H1 (cell line): ENCODE results near the gene TTC24. TPM values are rescaled to one million over a fixed set of nuclear protein-coding genes. Genes with fewer than 3 reads are reported as not detected.

Source experiments
- CTCF ChIA-PET: fragments of 300-600 bp; sonication (Branson Sonifier 250); formaldehyde crosslinking; loops from one replicate; lab custom pipeline; 2021; ENCODE audit not compliant: partially characterized antibody; lab: Charles Lee
- POLR2A ChIA-PET: fragments of 300-600 bp; sonication (Branson Sonifier 250); formaldehyde crosslinking; loops from one replicate; lab custom pipeline; 2021; ENCODE audit warnings: inconsistent platforms; ENCODE audit not compliant: partially characterized antibody; lab: Charles Lee
- DNase-seq, 2 experiments: peaks; one replicate each; pipeline versions ENCODE4 v3.0.0 to v3.0.0-alpha.2; 2010 to 2022; ENCODE audit warnings: low spot score in 2 of 2, low read depth in 1 of 2, mixed read lengths in 1 of 2
- FAIRE-seq: peaks from 2 replicates; lab custom pipeline; 2011; peaks lifted over from hg19 to GRCh38; lab: Jason Lieb, UNC
- H2AFZ ChIP-seq: 2 replicates; pipeline ENCODE4 v1.8.1; 2012; ENCODE audit warnings: low read length, inconsistent platforms
- H2AK5ac ChIP-seq: 2 replicates; pipeline ENCODE4 v1.6.1; 2013; ENCODE audit warnings: low read depth, low read length
- H2BK120ac ChIP-seq: replicated peaks from 2 replicates; pipeline ENCODE3; 2013; ENCODE audit warnings: low read depth, low read length, inconsistent platforms
- H2BK12ac ChIP-seq: 2 replicates; pipeline ENCODE4 v1.6.1; 2013; ENCODE audit warnings: low read depth, low read length
- H2BK15ac ChIP-seq: 2 replicates; pipeline ENCODE4 v1.6.1; 2013; ENCODE audit warnings: low read length
- H2BK20ac ChIP-seq: 2 replicates; pipeline ENCODE4 v1.6.1; 2013; ENCODE audit warnings: low read length
- H2BK5ac ChIP-seq: 2 replicates; pipeline ENCODE4 v1.6.1; 2013; ENCODE audit warnings: low read depth, low read length
- H3K14ac ChIP-seq: 2 replicates; pipeline ENCODE4 v1.6.1; 2013; ENCODE audit warnings: inconsistent platforms; ENCODE audit not compliant: insufficient read length
- H3K18ac ChIP-seq: 2 replicates; pipeline ENCODE4 v1.6.1; 2013; ENCODE audit warnings: low read length; ENCODE audit errors: extremely low read depth
- H3K23ac ChIP-seq: 2 replicates; pipeline ENCODE4 v1.6.1; 2013; ENCODE audit warnings: inconsistent platforms; ENCODE audit not compliant: insufficient read length
- H3K23me2 ChIP-seq: 2 replicates; pipeline ENCODE4 v1.6.1; 2013; ENCODE audit warnings: low read depth, low read length
- H3K27ac ChIP-seq: 2 replicates; pipeline ENCODE4 v1.6.1; 2011; ENCODE audit warnings: low read depth, low read length, inconsistent platforms
- H3K27me3 ChIP-seq, 4 experiments: replicated peaks in 1 of 4; 1 replicate in 1 of 4; 2 replicates in 3 of 4; pipeline versions ENCODE4 v1.6.1 to v1.8.1; 2011 to 2013; ENCODE audit warnings: low read length in 3 of 4, mild to moderate bottlenecking in 3 of 4, inconsistent platforms in 2 of 4, mixed read lengths in 2 of 4, moderate library complexity in 1 of 4; ENCODE audit not compliant: control insufficient read depth in 3 of 4, insufficient read depth in 3 of 4; ENCODE audit errors: extremely low read depth in 1 of 4
- H3K36me3 ChIP-seq, 4 experiments: 2 replicates each; pipeline versions ENCODE4 v1.6.1 to v1.8.1; 2011 to 2013; ENCODE audit warnings: mild to moderate bottlenecking in 4 of 4, low read length in 3 of 4, moderate library complexity in 2 of 4, control low read depth in 1 of 4, inconsistent platforms in 1 of 4; ENCODE audit not compliant: insufficient read depth in 4 of 4, control insufficient read depth in 2 of 4
- H3K4ac ChIP-seq: replicated peaks from 2 replicates; pipeline ENCODE3; 2013; ENCODE audit warnings: low read length, low read depth, mixed read lengths, inconsistent platforms; ENCODE audit not compliant: insufficient read length
- H3K4me1 ChIP-seq, 4 experiments: replicated peaks in 1 of 4; 1 replicate in 1 of 4; 2 replicates in 3 of 4; pipeline versions ENCODE4 v1.6.1 to v1.8.1; 2011 to 2013; ENCODE audit warnings: low read length in 3 of 4, inconsistent platforms in 2 of 4, mixed read lengths in 1 of 4; ENCODE audit not compliant: insufficient read depth in 4 of 4, control insufficient read depth in 3 of 4
- H3K4me2 ChIP-seq, 2 experiments: 2 replicates each; pipeline versions ENCODE4 v1.6.1 to v1.8.1; 2011 to 2013; ENCODE audit warnings: low read depth in 2 of 2, low read length in 2 of 2, control low read depth in 1 of 2, inconsistent platforms in 1 of 2, mild to moderate bottlenecking in 1 of 2; ENCODE audit not compliant: insufficient read depth in 1 of 2
- H3K4me3 ChIP-seq, 4 experiments: fragments of 200-600, 300-600 bp in 1 of 4; sonication (generic), shearing (Covaris generic), sonication (Bioruptor Twin) in 1 of 4; 2 replicates each; pipeline versions ENCODE4 v1.5.1 to v1.8.1; 2011 to 2016; ENCODE audit warnings: low read length in 4 of 4, low read depth in 3 of 4, control low read depth in 2 of 4, inconsistent platforms in 2 of 4, mild to moderate bottlenecking in 2 of 4, mixed read lengths in 1 of 4, moderate library complexity in 1 of 4; ENCODE audit not compliant: insufficient read depth in 2 of 4; ENCODE audit errors: extremely low read depth in 1 of 4
- H3K56ac ChIP-seq: replicated peaks from 2 replicates; pipeline ENCODE3; 2013; ENCODE audit warnings: low read depth, mild to moderate bottlenecking, mixed read lengths, low read length, inconsistent platforms; ENCODE audit not compliant: insufficient read length
- H3K79me1 ChIP-seq: 2 replicates; pipeline ENCODE4 v1.6.1; 2013; ENCODE audit warnings: low read depth, low read length, control low read depth
- H3K79me2 ChIP-seq, 2 experiments: 2 replicates each; pipeline versions ENCODE4 v1.6.1 to v1.8.1; 2012 to 2013; ENCODE audit warnings: low read length in 2 of 2, mild to moderate bottlenecking in 2 of 2, inconsistent platforms in 1 of 2; ENCODE audit not compliant: insufficient read depth in 2 of 2, control insufficient read depth in 1 of 2
- H3K9ac ChIP-seq, 4 experiments: replicated peaks in 1 of 4; 1 replicate in 1 of 4; 2 replicates in 3 of 4; pipeline versions ENCODE4 v1.6.1 to v1.8.1; 2011 to 2013; ENCODE audit warnings: low read depth in 3 of 4, low read length in 3 of 4, control low read depth in 2 of 4, mild to moderate bottlenecking in 2 of 4, moderate library complexity in 2 of 4, inconsistent platforms in 1 of 4; ENCODE audit errors: extremely low read depth in 1 of 4
- H3K9me3 ChIP-seq, 2 experiments: 2 replicates each; pipeline versions ENCODE4 v1.6.1 to v1.8.1; 2012 to 2013; ENCODE audit warnings: mild to moderate bottlenecking in 2 of 2, moderate library complexity in 2 of 2, control low read depth in 1 of 2, inconsistent platforms in 1 of 2, low read depth in 1 of 2, low read length in 1 of 2, mixed read lengths in 1 of 2; ENCODE audit not compliant: insufficient read depth in 2 of 2
- H4K20me1 ChIP-seq, 2 experiments: replicated peaks in 1 of 2; 2 replicates each; pipeline versions ENCODE3 to v1.8.1; 2011 to 2013; ENCODE audit warnings: inconsistent platforms in 2 of 2, low read length in 2 of 2, mild to moderate bottlenecking in 1 of 2; ENCODE audit not compliant: insufficient read depth in 2 of 2, control insufficient read depth in 1 of 2
- H4K5ac ChIP-seq: 2 replicates; pipeline ENCODE4 v1.6.1; 2013; ENCODE audit warnings: low read length, low read depth, mixed read lengths, inconsistent platforms; ENCODE audit not compliant: insufficient read length
- H4K8ac ChIP-seq: 2 replicates; pipeline ENCODE4 v1.8.0; 2013; ENCODE audit warnings: mild to moderate bottlenecking, moderate library complexity, low read length, inconsistent platforms; ENCODE audit not compliant: insufficient read depth; ENCODE audit errors: extremely low read depth
- H4K91ac ChIP-seq: replicated peaks from 2 replicates; pipeline ENCODE3; 2013; ENCODE audit warnings: low read length, mixed read lengths, inconsistent platforms; ENCODE audit not compliant: insufficient read length
- EGR1 ChIP-seq: IDR thresholded peaks from 2 replicates; pipeline ENCODE4 v1.6.1; 2011; ENCODE audit warnings: low read depth, low read length, borderline replicate concordance
- HDAC6 ChIP-seq: IDR thresholded peaks from one replicate; pipeline ENCODE4 v1.7.1; 2012; ENCODE audit warnings: low read depth, mild to moderate bottlenecking, inconsistent platforms, low read length, moderate library complexity
- POLR2A ChIP-seq, 2 experiments: IDR thresholded peaks; 1 replicate in 1 of 2; 2 replicates in 1 of 2; pipeline ENCODE4 v1.6.1; 2011; ENCODE audit warnings: low read depth in 2 of 2, low read length in 2 of 2, mild to moderate bottlenecking in 2 of 2; ENCODE audit errors: control extremely low read depth in 1 of 2
- POLR2AphosphoS5 ChIP-seq: IDR thresholded peaks from 2 replicates; pipeline ENCODE4 v1.6.1; 2011; ENCODE audit warnings: low read depth, low read length
- WGBS, 2 experiments: shearing (Covaris generic) in 1 of 2; methylation state at CpG; one replicate each; pipeline versions ENCODE4 v1.1.6 to v1.1.7; 2013 to 2015; ENCODE audit warnings: low lambda C conversion rate in 2 of 2, mixed read lengths in 2 of 2, inconsistent platforms in 1 of 2, low coverage in 1 of 2, missing lambda C conversion rate in 1 of 2; ENCODE audit not compliant: insufficient replicate concordance in 2 of 2, insufficient coverage in 1 of 2, insufficient read length in 1 of 2; ENCODE audit errors: extremely low coverage in 1 of 2, missing lambda C conversion rate in 1 of 2; 5-methylcytosine and 5-hydroxymethylcytosine counted together
- polyA plus RNA-seq, 7 experiments: library from polyadenylated mRNA; depleted of rRNA in 3 of 7; stranded (reverse) in 5 of 7; unstranded in 2 of 7; fragments of >200 nt in 5 of 7; fragments of 200-250 nt in 2 of 7; gene quantifications; 1 replicate in 5 of 7; 2 replicates in 1 of 7; 4 replicates in 1 of 7; pipeline versions ENCODE4 v1.2.1 to v1.2.3, GENCODE V29; 2011 to 2013; ENCODE audit warnings: missing spikeins in 2 of 7, mixed read lengths in 2 of 7
- total RNA-seq: library from RNA; stranded (reverse); fragmentation: NEBNext Ultra II Directional; extraction: Animal tissue kit (Norgen Biotek cat#: 25700); gene quantifications from 2 replicates; pipeline ENCODE4 v1.2.1, GENCODE V29; 2021

TTC24 gene
- total and polyA plus RNA-seq, 2 of the 8 experiments (the other 6 are each of a cell fraction or from before 2014, with no cell fraction given) = 0.08 TPM; not detected in 1

GRCh38 chr1:156595016-156595415 lies 15.5 kb downstream of the TTC24 start:
- Histone ChIP-seq H2AFZ (no peak overlapping the region), H3K23me2 (peaks cover 10% of the 10 kb centered on the region), H3K9me3 (no peaks in the 10 kb centered on the region), H2BK5ac (no peak overlapping the region), H3K14ac (no peak overlapping the region), H3K18ac (no peak overlapping the region), H4K5ac (no peak overlapping the region), H3K4me3 (no peak overlapping the region), H3K9ac (no peak overlapping the region), H3K79me1 (peaks cover 4% of the 10 kb centered on the region; the same call in 1 of the 2 replicates), H3K4ac (no peak overlapping the region), H2BK20ac (no peak overlapping the region), H3K4me2 (no peak overlapping the region), H2AK5ac (no peak overlapping the region), H3K4me1 (peaks cover 0 to 10% (median 2%) of the 10 kb centered on the region in 4 experiments; a peak in 4 of 7 replicates), H3K79me2 (peaks cover 0 to 8% of the 10 kb centered on the region in 2 experiments; a peak in 2 of 4 replicates), H3K27ac (no peak overlapping the region), H3K36me3 (peaks cover 19 to 57% (median 43%) of the 10 kb centered on the region in 4 experiments), H2BK15ac (no peak overlapping the region), H3K23ac (no peak overlapping the region), H4K20me1 (peaks cover 0 to 6% of the 10 kb centered on the region in 2 experiments), H2BK12ac (no peak overlapping the region), H3K27me3 (no peaks in the 10 kb centered on the region), H3K56ac (no peak overlapping the region), H2BK120ac (no peak overlapping the region), H4K91ac (no peak overlapping the region), H4K8ac (no peak overlapping the region)
- POLR2A ChIA-PET = interaction anchor here (0.9 to 5.1 kb wide), 3 partner anchors 7 to 57 kb away, joined by 3 to 66 read pairs (median 4); partner anchors contain the start of gene GPATCH4
- TF ChIP-seq POLR2A (IDR thresholded peaks at IDR 0.05; ENCODE audit: control extremely low read depth in 1 of 2, low read depth in 2 of 2, low read length in 2 of 2) = 0 out of 3 replicates have a peak, but pooled peaks of 1 of the 2 experiments have one; percentile 5
- no peak for TF ChIP-seq HDAC6
- no peak; the same call in 1 of the 2 replicates for TF ChIP-seq POLR2AphosphoS5
- TF ChIP-seq EGR1 = no peak
- DNase-seq (no peak), FAIRE-seq (no peak)
- WGBS, 2 experiments = 95% methylated on average over 2 of the region's 2 CpGs; no CpG with 5 or more reads in 1 of the 2 experiments
- CTCF ChIA-PET = interaction anchor here (0.6 to 5.3 kb wide), 10 partner anchors 9 to 209 kb away, joined by 3 to 45 read pairs (median 4); partner anchors contain the start of genes BCAN and GPATCH4
